Loucy (cell line): ENCODE data around the gene CNGA2.

Source experiments
- H2AFZ ChIP-seq: fragments of 200-600 bp; sonication (generic); 2 replicates; pipeline ENCODE4 v1.6.0; 2016; ENCODE audit warnings: antibody characterized with exemption, mild to moderate bottlenecking, low read length, moderate library complexity
- H3F3A ChIP-seq: fragments of 200-600 bp; 2 replicates; pipeline ENCODE4 v1.6.0; 2016; ENCODE audit warnings: antibody characterized with exemption, low read depth, mild to moderate bottlenecking
- H3K27me3 ChIP-seq: fragments of 200-600 bp; sonication (generic); 2 replicates; pipeline ENCODE4 v1.6.1; 2014; ENCODE audit warnings: low read length, mild to moderate bottlenecking; ENCODE audit not compliant: insufficient read depth, poor library complexity, severe bottlenecking
- H3K36me3 ChIP-seq: fragments of 200-600 bp; sonication (generic); 2 replicates; pipeline ENCODE4 v1.6.1; 2016; ENCODE audit warnings: low read length; ENCODE audit not compliant: insufficient read depth
- H3K4me1 ChIP-seq: fragments of 200-600 bp; sonication (generic); 2 replicates; pipeline ENCODE4 v1.5.1; 2014; ENCODE audit warnings: low read length, mild to moderate bottlenecking; ENCODE audit not compliant: insufficient read depth, poor library complexity, severe bottlenecking
- H3K4me2 ChIP-seq: fragments of 200-600 bp; sonication (generic); 2 replicates; pipeline ENCODE4 v1.6.0; 2014; ENCODE audit warnings: antibody characterized with exemption, low read length, low read depth, mild to moderate bottlenecking; ENCODE audit not compliant: poor library complexity, severe bottlenecking
- H3K4me3 ChIP-seq: fragments of 200-600 bp; sonication (generic); 2 replicates; pipeline ENCODE4 v1.5.1; 2014; ENCODE audit warnings: low read length, mild to moderate bottlenecking, mixed read lengths; ENCODE audit not compliant: poor library complexity, severe bottlenecking
- H3K79me2 ChIP-seq: fragments of 200-600 bp; sonication (generic); 2 replicates; pipeline ENCODE4 v1.6.1; 2014; ENCODE audit warnings: low read length; ENCODE audit not compliant: insufficient read depth
- H3K9ac ChIP-seq: fragments of 200-600 bp; sonication (generic); 2 replicates; pipeline ENCODE4 v1.6.0; 2014; ENCODE audit warnings: mild to moderate bottlenecking, low read depth, low read length, moderate library complexity; ENCODE audit not compliant: poor library complexity, severe bottlenecking
- H3K9me2 ChIP-seq: fragments of 200-600 bp; sonication (generic); replicated peaks from 2 replicates; pipeline ENCODE4 v1.6.1; 2016; ENCODE audit warnings: low read depth, low read length, mixed read lengths
- H3K9me3 ChIP-seq: fragments of 200-600 bp; sonication (generic); 2 replicates; pipeline ENCODE4 v1.6.1; 2014; ENCODE audit warnings: mild to moderate bottlenecking, antibody characterized with exemption, low read length, low read depth; ENCODE audit not compliant: insufficient read depth
- H4K20me1 ChIP-seq: fragments of 200-600 bp; sonication (generic); 2 replicates; pipeline ENCODE4 v1.6.0; 2014; ENCODE audit warnings: antibody characterized with exemption, low read length, mild to moderate bottlenecking; ENCODE audit not compliant: insufficient read depth, poor library complexity, severe bottlenecking
- CTCF ChIP-seq: fragments of 200-600 bp; sonication (generic); conservative IDR thresholded peaks from 2 replicates; pipeline ENCODE4 v1.5.1; 2014; ENCODE audit warnings: mild to moderate bottlenecking, antibody characterized with exemption, low read length
- EZH2phosphoT487 ChIP-seq: fragments of 200-600 bp; IDR thresholded peaks from 2 replicates; pipeline ENCODE4 v1.6.1; 2018; ENCODE audit warnings: antibody characterized with exemption, mild to moderate bottlenecking, moderate library complexity, borderline replicate concordance

CNGA2 gene

GRCh38 chrX:151715752-151716151, 18.8 kb upstream of the CNGA2 start, which contains the start of gene FATE1:
Gene FATE1 (plus strand): TSS chrX:151716035. CDS start chrX:151716120, 85 bp downstream.
- H3K9me2 ChIP-seq, result no peaks in the 10 kb centered on the region
- no peak within 1 kb of the TSS for H3K4me2 ChIP-seq
- H4K20me1 ChIP-seq, result no peaks in the 10 kb centered on the region
- no peak for TF ChIP-seq EZH2phosphoT487
- TF ChIP-seq CTCF, result no peak
- H3K4me3 ChIP-seq, result no peak within 1 kb of the TSS
- H3F3A ChIP-seq, result no peaks in the 10 kb centered on the region
- no peak within 1 kb of the TSS for H3K9ac ChIP-seq
- H3K36me3 ChIP-seq, result no peaks in the 10 kb centered on the region
- no peaks in the 10 kb centered on the region for H3K27me3 ChIP-seq
- no peak within 1 kb of the TSS for H2AFZ ChIP-seq
- H3K79me2 ChIP-seq, result no peaks in the 10 kb centered on the region
- H3K9me3 ChIP-seq, result no peaks in the 10 kb centered on the region
- no peaks in the 10 kb centered on the region for H3K4me1 ChIP-seq

GRCh38 chrX:151722241-151722846, 12.2 kb upstream of the CNGA2 start:
- Histone ChIP-seq H3K9me2 (no peaks in the 10 kb centered on the region), H3K9me3 (no peaks in the 10 kb centered on the region), H3K79me2 (no peaks in the 10 kb centered on the region), H3K4me1 (no peaks in the 10 kb centered on the region), H3K9ac (no peak overlapping the region), H3K36me3 (no peaks in the 10 kb centered on the region), H3K4me2 (no peak overlapping the region), H3F3A (no peaks in the 10 kb centered on the region), H4K20me1 (no peaks in the 10 kb centered on the region), H3K4me3 (no peak overlapping the region), H2AFZ (no peak overlapping the region), H3K27me3 (no peaks in the 10 kb centered on the region)
- TF ChIP-seq CTCF, result no peak
- no peak for TF ChIP-seq EZH2phosphoT487

- no peaks in the 10 kb centered on the region for H3K4me1 ChIP-seq
- no peaks in the 10 kb centered on the region for H4K20me1 ChIP-seq
- H3K4me3 ChIP-seq, result no peak overlapping the region
- TF ChIP-seq EZH2phosphoT487, result no peak
- H3K9me3 ChIP-seq, result no peaks in the 10 kb centered on the region
- H2AFZ ChIP-seq, result no peak overlapping the region
- no peak overlapping the region for H3K4me2 ChIP-seq
- H3K79me2 ChIP-seq, result no peaks in the 10 kb centered on the region
- no peaks in the 10 kb centered on the region for H3K27me3 ChIP-seq
- no peaks in the 10 kb centered on the region for H3K36me3 ChIP-seq
- no peaks in the 10 kb centered on the region for H3F3A ChIP-seq
- H3K9me2 ChIP-seq, result no peaks in the 10 kb centered on the region
- no peak overlapping the region for H3K9ac ChIP-seq
Observed at GRCh38 chrX:151723156-151723760, 11.3 kb upstream of the CNGA2 start.
